MM.1S (cell line): ENCODE measurements around the gene SPR.

Experiments
- DNase-seq: peaks from one replicate; pipeline ENCODE4 v3.0.0-alpha.2; 2015
- H2AFZ ChIP-seq: fragments of 300-600 bp; sonication (generic); 2 replicates; pipeline ENCODE4 v1.6.0; 2016; ENCODE audit warnings: antibody characterized with exemption, low read length
- H3F3A ChIP-seq: fragments of 300-600 bp; sonication (generic); 2 replicates; pipeline ENCODE4 v1.6.1; 2016; ENCODE audit warnings: mild to moderate bottlenecking, antibody characterized with exemption, low read length, moderate library complexity, mixed read lengths; ENCODE audit not compliant: insufficient read depth
- H3K27ac ChIP-seq: fragments of 300-600 bp; sonication (generic); 2 replicates; pipeline ENCODE4 v1.5.1; 2016; ENCODE audit warnings: mild to moderate bottlenecking, low read length
- H3K27me3 ChIP-seq: fragments of 300-600 bp; sonication (generic); replicated peaks from 2 replicates; pipeline ENCODE4 v1.6.0; 2016; ENCODE audit warnings: low read length; ENCODE audit not compliant: insufficient read depth
- H3K36me3 ChIP-seq: fragments of 300-600 bp; sonication (generic); replicated peaks from 2 replicates; pipeline ENCODE4 v1.6.1; 2016; ENCODE audit warnings: mild to moderate bottlenecking, low read length, mixed read lengths; ENCODE audit not compliant: insufficient read depth
- H3K4me1 ChIP-seq: fragments of 300-600 bp; sonication (generic); 2 replicates; pipeline ENCODE4 v1.6.1; 2016; ENCODE audit warnings: low read length, mixed read lengths
- H3K4me2 ChIP-seq: fragments of 300-600 bp; sonication (generic); 2 replicates; pipeline ENCODE4 v1.6.0; 2016; ENCODE audit warnings: low read depth, low read length
- H3K4me3 ChIP-seq: fragments of 300-600 bp; sonication (generic); 2 replicates; pipeline ENCODE4 v1.5.1; 2016; ENCODE audit warnings: low read length, mixed read lengths
- H3K79me2 ChIP-seq: fragments of 300-600 bp; sonication (generic); 2 replicates; pipeline ENCODE4 v1.6.1; 2016; ENCODE audit warnings: mixed run types, low read length, mixed read lengths
- H3K9ac ChIP-seq: fragments of 300-600 bp; sonication (generic); 2 replicates; pipeline ENCODE4 v1.6.1; 2016; ENCODE audit warnings: low read length, mixed read lengths
- H3K9me2 ChIP-seq: fragments of 300-600 bp; sonication (generic); replicated peaks from 2 replicates; pipeline ENCODE4 v1.6.1; 2016; ENCODE audit warnings: mild to moderate bottlenecking, low read length, mixed read lengths; ENCODE audit not compliant: insufficient read depth
- H3K9me3 ChIP-seq: fragments of 300-600 bp; sonication (generic); replicated peaks from 2 replicates; pipeline ENCODE4 v1.6.1; 2016; ENCODE audit warnings: mild to moderate bottlenecking, low read length, mixed read lengths; ENCODE audit not compliant: insufficient read depth
- H4K20me1 ChIP-seq: fragments of 300-600 bp; sonication (generic); 2 replicates; pipeline ENCODE4 v1.6.1; 2016; ENCODE audit warnings: mild to moderate bottlenecking, low read length, moderate library complexity, mixed read lengths; ENCODE audit not compliant: insufficient read depth
- CTCF ChIP-seq: fragments of 300-600 bp; sonication (generic); IDR thresholded peaks from 2 replicates; pipeline ENCODE4 v1.5.1; 2016; ENCODE audit warnings: antibody characterized with exemption, low read length, mixed read lengths
- EZH2 ChIP-seq: fragments of 300-600 bp; sonication (generic); optimal IDR thresholded peaks from 2 replicates; pipeline ENCODE3; 2017; ENCODE audit warnings: low read depth, mild to moderate bottlenecking, antibody characterized with exemption, low read length, mixed read lengths
- EZH2phosphoT487 ChIP-seq: fragments of 300-600 bp; sonication (generic); IDR thresholded peaks from 2 replicates; pipeline ENCODE4 v1.6.1; 2018; ENCODE audit warnings: antibody characterized with exemption, low read length

The SPR gene

GRCh38 chr2:72927619-72928550 lies 40.7 kb downstream of the SPR start:
- H3K4me3 ChIP-seq = no peak overlapping the region
- no peaks in the 10 kb centered on the region for H3K9me2 ChIP-seq
- no peaks in the 10 kb centered on the region for H3K9me3 ChIP-seq
- no peaks in the 10 kb centered on the region for H3K4me1 ChIP-seq
- H3K36me3 ChIP-seq = no peaks in the 10 kb centered on the region
- no peak overlapping the region for H3K4me2 ChIP-seq
- no peak overlapping the region for H3K9ac ChIP-seq
- TF ChIP-seq EZH2 (no peak), CTCF (no peak)
- no peaks in the 10 kb centered on the region for H3K79me2 ChIP-seq
- no peak overlapping the region for H3K27ac ChIP-seq
- peaks cover 46% of the 10 kb centered on the region for H3K27me3 ChIP-seq
- no peaks in the 10 kb centered on the region for H4K20me1 ChIP-seq
- DNase-seq = no peak
- H3F3A ChIP-seq = no peaks in the 10 kb centered on the region
- H2AFZ ChIP-seq = no peak overlapping the region

- H3K4me3 ChIP-seq = no peak overlapping the region
- no peaks in the 10 kb centered on the region for H4K20me1 ChIP-seq
- H3K4me2 ChIP-seq = no peak overlapping the region
- no peak for DNase-seq
- no peaks in the 10 kb centered on the region for H3F3A ChIP-seq
- H3K9me3 ChIP-seq = no peaks in the 10 kb centered on the region
- no peaks in the 10 kb centered on the region for H3K9me2 ChIP-seq
- H3K4me1 ChIP-seq = no peaks in the 10 kb centered on the region
- no peak overlapping the region for H2AFZ ChIP-seq
- TF ChIP-seq EZH2phosphoT487 (no peak), CTCF (no peak), EZH2 (no peak)
- no peak overlapping the region for H3K9ac ChIP-seq
- peaks cover 34% of the 10 kb centered on the region for H3K27me3 ChIP-seq
- no peaks in the 10 kb centered on the region for H3K36me3 ChIP-seq
- no peaks in the 10 kb centered on the region for H3K79me2 ChIP-seq
- H3K27ac ChIP-seq = no peak overlapping the region
These were observed 41.8 kb downstream of the SPR start for GRCh38 chr2:72929010-72929409.

GRCh38 chr2:72931280-72931910 lies 44.2 kb downstream of the SPR start:
- Histone ChIP-seq H3K9ac (no peak overlapping the region), H3K4me3 (no peak overlapping the region), H3F3A (no peaks in the 10 kb centered on the region), H3K27ac (no peak overlapping the region), H3K4me1 (no peaks in the 10 kb centered on the region), H3K27me3 (peaks cover 10% of the 10 kb centered on the region), H3K36me3 (no peaks in the 10 kb centered on the region), H3K9me2 (no peaks in the 10 kb centered on the region), H4K20me1 (no peaks in the 10 kb centered on the region), H2AFZ (no peak overlapping the region), H3K79me2 (no peaks in the 10 kb centered on the region), H3K4me2 (no peak overlapping the region), H3K9me3 (no peaks in the 10 kb centered on the region)
- DNase-seq = no peak
- TF ChIP-seq EZH2phosphoT487 = no peak
- TF ChIP-seq EZH2 = no peak
- no peak for TF ChIP-seq CTCF
